Measurements from ENCODE around the gene GCAT.

The GCAT gene

DNA sequence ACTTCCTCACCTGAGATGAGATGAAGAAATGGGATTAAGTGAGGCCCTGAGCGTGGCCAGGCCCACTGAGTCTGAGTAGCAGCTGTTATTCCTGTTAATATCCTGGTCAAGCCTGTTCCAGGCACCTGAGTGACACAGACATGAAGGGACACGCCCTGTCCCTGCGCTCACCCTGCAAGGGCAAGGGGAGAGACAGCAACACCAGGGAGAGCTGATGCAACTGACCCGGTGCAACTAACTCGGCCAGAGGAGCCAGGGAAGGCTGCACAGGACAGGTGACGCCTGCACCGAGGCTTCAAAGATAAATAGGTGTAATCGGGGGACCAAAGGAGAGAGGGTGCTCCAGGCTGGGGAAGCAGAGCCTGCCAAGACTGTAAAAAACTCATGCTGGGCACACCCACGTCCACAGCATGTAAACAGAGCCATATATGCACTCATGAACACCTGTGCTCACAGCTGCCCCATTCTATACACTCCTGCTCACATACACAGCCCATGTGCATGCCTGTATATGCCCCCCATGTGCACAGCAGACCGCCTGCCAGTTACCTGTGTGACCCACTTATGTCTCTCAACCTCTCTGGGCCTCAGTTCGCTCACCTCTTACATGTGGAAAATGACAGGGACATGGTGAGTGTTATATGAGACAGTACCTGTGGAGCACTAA lies 22.8 kb upstream of the GCAT start:
- H3K9me3 ChIP-seq (ENCODE audit: low read length) = no peaks in the 10 kb centered on the region
- TF ChIP-seq CTCF (IDR thresholded peaks at IDR 0.05; ENCODE audit: low read length) = no peak
- TF ChIP-seq EZH2 (IDR thresholded peaks at IDR 0.05; ENCODE audit: borderline replicate concordance, low read length) = no peak
- H3K9me2 ChIP-seq (ENCODE audit: low read depth, low read length) = no peaks in the 10 kb centered on the region
- H3K4me1 ChIP-seq (ENCODE audit: insufficient read depth, low read length, severe bottlenecking) = peaks cover 14% of the 10 kb centered on the region
- no peak overlapping the region for H3K4me3 ChIP-seq (ENCODE audit: low read depth, low read length, poor library complexity, severe bottlenecking)
- no peaks in the 10 kb centered on the region for H3K36me3 ChIP-seq (ENCODE audit: insufficient read depth, low read length)
- H3K79me2 ChIP-seq (ENCODE audit: insufficient read depth, low read length) = no peaks in the 10 kb centered on the region
- H2AFZ ChIP-seq (ENCODE audit: low read length) = no peak overlapping the region
- no peaks in the 10 kb centered on the region for H3K27me3 ChIP-seq (ENCODE audit: insufficient read depth, low read length)
- H3K27ac ChIP-seq (ENCODE audit: low read depth, low read length, poor library complexity, severe bottlenecking) = no peak overlapping the region
- no peaks in the 10 kb centered on the region for H4K20me1 ChIP-seq (ENCODE audit: insufficient read depth, low read length)
- no peak overlapping the region for H3K4me2 ChIP-seq (ENCODE audit: low read length)
- H3F3A ChIP-seq (ENCODE audit: insufficient read depth, low read length) = no peaks in the 10 kb centered on the region
- H3K9ac ChIP-seq (ENCODE audit: low read length) = no peak overlapping the region

DNA sequence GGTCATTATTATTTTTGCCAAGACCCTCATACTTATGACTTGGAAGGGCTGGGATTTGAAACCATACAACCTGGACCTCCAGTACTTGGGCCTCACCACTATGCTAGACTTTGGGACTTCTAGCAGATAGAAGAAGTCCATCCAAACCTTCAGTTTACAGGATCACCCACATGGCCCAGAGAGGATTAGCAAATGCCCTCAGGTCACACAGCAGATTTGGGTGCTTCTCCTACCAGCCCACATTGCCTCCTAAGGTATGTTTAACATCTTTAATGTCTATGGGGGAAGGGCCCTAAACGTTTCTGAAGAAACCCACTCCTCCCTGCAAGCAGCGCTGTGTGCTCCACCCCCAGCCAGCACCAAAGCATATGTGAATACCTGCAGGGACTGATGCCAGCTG lies 17.5 kb upstream of the GCAT start:
- no peak overlapping the region for H2AFZ ChIP-seq (ENCODE audit: low read length)
- H3K9me3 ChIP-seq (ENCODE audit: low read length) = no peaks in the 10 kb centered on the region
- H4K20me1 ChIP-seq (ENCODE audit: insufficient read depth, low read length) = no peaks in the 10 kb centered on the region
- H3K27ac ChIP-seq (ENCODE audit: low read depth, low read length, poor library complexity, severe bottlenecking) = no peak overlapping the region
- H3K9me2 ChIP-seq (ENCODE audit: low read depth, low read length) = no peaks in the 10 kb centered on the region
- H3K36me3 ChIP-seq (ENCODE audit: insufficient read depth, low read length) = no peaks in the 10 kb centered on the region
- no peaks in the 10 kb centered on the region for H3K79me2 ChIP-seq (ENCODE audit: insufficient read depth, low read length)
- TF ChIP-seq CTCF (IDR thresholded peaks at IDR 0.05; ENCODE audit: low read length) (no peak), EZH2 (IDR thresholded peaks at IDR 0.05; ENCODE audit: borderline replicate concordance, low read length) (no peak)
- no peaks in the 10 kb centered on the region for H3F3A ChIP-seq (ENCODE audit: insufficient read depth, low read length)
- no peak overlapping the region for H3K4me3 ChIP-seq (ENCODE audit: low read depth, low read length, poor library complexity, severe bottlenecking)
- peaks cover 7% of the 10 kb centered on the region for H3K4me1 ChIP-seq (ENCODE audit: insufficient read depth, low read length, severe bottlenecking)
- H3K4me2 ChIP-seq (ENCODE audit: low read length) = no peak overlapping the region
- H3K9ac ChIP-seq (ENCODE audit: low read length) = no peak overlapping the region
- no peaks in the 10 kb centered on the region for H3K27me3 ChIP-seq (ENCODE audit: insufficient read depth, low read length)

DNA sequence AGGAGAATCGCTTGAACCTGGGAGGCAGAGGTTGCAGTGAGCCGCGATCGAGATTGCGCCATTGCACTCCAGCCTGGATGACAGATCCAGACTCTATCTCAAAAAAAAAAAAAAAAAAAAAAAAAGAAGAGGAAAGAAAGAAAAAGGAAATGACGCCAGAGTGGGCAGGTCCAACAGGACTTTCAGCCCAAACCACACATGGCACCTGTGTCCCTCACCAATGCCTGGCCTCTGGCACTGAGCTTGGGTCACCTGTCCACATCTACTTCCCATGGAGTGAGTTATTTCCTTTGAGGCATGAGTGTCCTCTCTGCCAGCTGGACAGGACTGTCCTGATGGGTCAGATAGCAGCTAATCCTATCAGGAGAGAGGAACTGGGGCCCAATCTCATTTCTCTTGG lies 15.2 kb upstream of the GCAT start:
- H3K9me2 ChIP-seq (ENCODE audit: low read depth, low read length) = no peaks in the 10 kb centered on the region
- H3K9ac ChIP-seq (ENCODE audit: low read length) = no peak overlapping the region
- no peaks in the 10 kb centered on the region for H3F3A ChIP-seq (ENCODE audit: insufficient read depth, low read length)
- TF ChIP-seq EZH2 (IDR thresholded peaks at IDR 0.05; ENCODE audit: borderline replicate concordance, low read length) (no peak), CTCF (IDR thresholded peaks at IDR 0.05; ENCODE audit: low read length) (no peak)
- H3K4me3 ChIP-seq (ENCODE audit: low read depth, low read length, poor library complexity, severe bottlenecking) = no peak overlapping the region
- H3K36me3 ChIP-seq (ENCODE audit: insufficient read depth, low read length) = no peaks in the 10 kb centered on the region
- no peaks in the 10 kb centered on the region for H4K20me1 ChIP-seq (ENCODE audit: insufficient read depth, low read length)
- H3K27me3 ChIP-seq (ENCODE audit: insufficient read depth, low read length) = no peaks in the 10 kb centered on the region
- H3K9me3 ChIP-seq (ENCODE audit: low read length) = no peaks in the 10 kb centered on the region
- H3K27ac ChIP-seq (ENCODE audit: low read depth, low read length, poor library complexity, severe bottlenecking) = no peak overlapping the region
- H3K4me1 ChIP-seq (ENCODE audit: insufficient read depth, low read length, severe bottlenecking) = peaks cover 7% of the 10 kb centered on the region
- no peaks in the 10 kb centered on the region for H3K79me2 ChIP-seq (ENCODE audit: insufficient read depth, low read length)
- H2AFZ ChIP-seq (ENCODE audit: low read length) = no peak overlapping the region
- H3K4me2 ChIP-seq (ENCODE audit: low read length) = no peak overlapping the region
